Measurements from ENCODE around the gene PIK3R1.

PIK3R1 gene

GRCh38 chr5:68316469-68316868, 100.9 kb downstream of the PIK3R1 start:
- no peak for TF ChIP-seq CTCF (IDR thresholded peaks at IDR 0.05; ENCODE audit: extremely low read depth, insufficient read depth, missing control alignments)

GRCh38 chr5:68317646-68318045, 102.1 kb downstream of the PIK3R1 start:
- in situ Hi-C loops (cut with MboI; ENCODE audit: low pct_unique_long_range_greater_than_20kb, low sequenced_read_pairs, unreplicated experiment): no loop called here
- no peak for TF ChIP-seq CTCF (IDR thresholded peaks at IDR 0.05; ENCODE audit: extremely low read depth, insufficient read depth, missing control alignments)
- no peak for DNase-seq (ENCODE audit: low spot score)

More at GRCh38 chr5:68316469-68316868, 100.9 kb downstream of the PIK3R1 start:
- DNase-seq (ENCODE audit: low spot score): no peak
- in situ Hi-C loops (cut with MboI; ENCODE audit: low pct_unique_long_range_greater_than_20kb, low sequenced_read_pairs, unreplicated experiment): no loop called here

- no peak for TF ChIP-seq CTCF (IDR thresholded peaks at IDR 0.05; ENCODE audit: extremely low read depth, insufficient read depth, missing control alignments)
- DNase-seq (ENCODE audit: low spot score): no peak
- in situ Hi-C loops (cut with MboI; ENCODE audit: low pct_unique_long_range_greater_than_20kb, low sequenced_read_pairs, unreplicated experiment): no loop called here
These were observed 103.6 kb downstream of the PIK3R1 start for GRCh38 chr5:68318955-68319705.

GRCh38 chr5:68319706-68320412, 104.3 kb downstream of the PIK3R1 start:
- in situ Hi-C loops (cut with MboI; ENCODE audit: low pct_unique_long_range_greater_than_20kb, low sequenced_read_pairs, unreplicated experiment): no loop called here
- TF ChIP-seq CTCF (IDR thresholded peaks at IDR 0.05; ENCODE audit: extremely low read depth, insufficient read depth, missing control alignments): no peak
- DNase-seq (ENCODE audit: low spot score): no peak

GRCh38 chr5:68320413-68320986, 104.9 kb downstream of the PIK3R1 start:
- no peak for TF ChIP-seq CTCF (IDR thresholded peaks at IDR 0.05; ENCODE audit: extremely low read depth, insufficient read depth, missing control alignments)
- in situ Hi-C loops (cut with MboI; ENCODE audit: low pct_unique_long_range_greater_than_20kb, low sequenced_read_pairs, unreplicated experiment): no loop called here
- DNase-seq (ENCODE audit: low spot score): no peak

- in situ Hi-C loops (cut with MboI; ENCODE audit: low pct_unique_long_range_greater_than_20kb, low sequenced_read_pairs, unreplicated experiment): no loop called here
- no peak for TF ChIP-seq CTCF (IDR thresholded peaks at IDR 0.05; ENCODE audit: extremely low read depth, insufficient read depth, missing control alignments)
- no peak for DNase-seq (ENCODE audit: low spot score)
These were observed 109.6 kb downstream of the PIK3R1 start for GRCh38 chr5:68325065-68325580.
